CD4-positive, CD25-positive, alpha-beta regulatory T cell (primary cell): ENCODE results near the gene ANAPC5. TPM values are rescaled to one million over a fixed set of nuclear protein-coding genes. Genes with fewer than 3 reads are reported as not detected.
"Not testable (repeated sequence)": the region's sequence is repeated elsewhere in the genome, so short reads cannot be mapped to it uniquely, and the experiment has no call there.

Experiments
- ATAC-seq, 2 donors: fragments of 150-1000 bp; cut with Tn5 transposase; one replicate each; pipeline ENCODE4 v1.10.0; 2021; ENCODE audit warnings: low read depth in 2 of 2, moderate number of reproducible peaks in 2 of 2, moderate library complexity in 1 of 2
- DNase-seq, 3 donors: peaks; one replicate each; pipeline versions ENCODE4 v3.0.0 to v3.0.0-alpha.2; 2012 to 2022; ENCODE audit warnings: mixed read lengths in 1 of 3
- H3K27ac ChIP-seq: one replicate; pipeline ENCODE4 v1.7.0; 2013; ENCODE audit warnings: mild to moderate bottlenecking, low read length; ENCODE audit not compliant: insufficient read depth, poor library complexity, severe bottlenecking
- H3K27me3 ChIP-seq: one replicate; pipeline ENCODE4 v1.7.0; 2013; ENCODE audit warnings: low read length; ENCODE audit not compliant: control insufficient read depth, insufficient read depth
- H3K36me3 ChIP-seq: one replicate; pipeline ENCODE4 v1.7.0; 2013; ENCODE audit warnings: mild to moderate bottlenecking, low read length, moderate library complexity; ENCODE audit not compliant: control insufficient read depth, insufficient read depth
- H3K4me1 ChIP-seq: 2 replicates; pipeline ENCODE4 v1.7.0; 2013; ENCODE audit warnings: mild to moderate bottlenecking, low read length; ENCODE audit not compliant: insufficient read depth, control insufficient read depth, poor library complexity, severe bottlenecking
- H3K4me3 ChIP-seq: one replicate; pipeline ENCODE4 v1.7.0; 2013; ENCODE audit warnings: low read depth, mild to moderate bottlenecking, low read length, moderate library complexity
- H3K9me3 ChIP-seq, 2 experiments: 1 replicate in 1 of 2; 2 replicates in 1 of 2; pipeline ENCODE4 v1.7.0; 2013; ENCODE audit warnings: low read length in 2 of 2, mild to moderate bottlenecking in 1 of 2, moderate library complexity in 1 of 2; ENCODE audit not compliant: control insufficient read depth in 2 of 2
- H3K27ac Mint-ChIP-seq, 3 donors: one replicate each; pipeline ENCODE4 v1.8.0; 2020 to 2022; ENCODE audit warnings: mild to moderate bottlenecking in 3 of 3, mixed read lengths in 3 of 3, moderate library complexity in 2 of 3
- H3K27me3 Mint-ChIP-seq: one replicate; pipeline ENCODE4 v1.8.0; 2022; ENCODE audit warnings: mild to moderate bottlenecking, mixed read lengths
- H3K36me3 Mint-ChIP-seq: one replicate; pipeline ENCODE4 v1.8.0; 2020; ENCODE audit warnings: mixed read lengths
- H3K4me1 Mint-ChIP-seq, 4 donors: one replicate each; pipeline ENCODE4 v1.8.0; 2020 to 2022; ENCODE audit warnings: mixed read lengths in 4 of 4, mild to moderate bottlenecking in 1 of 4
- H3K4me3 Mint-ChIP-seq, 4 donors: one replicate each; pipeline ENCODE4 v1.8.0; 2020 to 2022; ENCODE audit warnings: mild to moderate bottlenecking in 4 of 4, mixed read lengths in 4 of 4, moderate library complexity in 3 of 4
- H3K9me3 Mint-ChIP-seq, 7 donors: one replicate each; pipeline ENCODE4 v1.8.0; 2020 to 2022; ENCODE audit warnings: mixed read lengths in 7 of 7, mild to moderate bottlenecking in 3 of 7, moderate library complexity in 2 of 7
- polyA plus RNA-seq, 4 donors: library from polyadenylated mRNA; unstranded; fragments of 300-500 nt; fragmentation: Illumina TruSeq; gene quantifications; one replicate each; pipeline ENCODE4 v1.2.3, GENCODE V29; 2021
- total RNA-seq: library from RNA; stranded (reverse); gene quantifications from one replicate; pipeline ENCODE4 v1.2.3, GENCODE V29; 2022

The ANAPC5 gene
- total and polyA plus RNA-seq, 5 donors from 2014 or later, result 113 to 141 (median 138) TPM

GRCh38 chr12:121376754-121377697, 24.8 kb upstream of the ANAPC5 start:
- Mint-ChIP-seq H3K4me1 (no peaks in the 10 kb centered on the region), H3K27me3 (peaks cover 20% of the 10 kb centered on the region), H3K27ac (no peak overlapping the region), H3K9me3 (peaks cover 0 to 3% (median 0%) of the 10 kb centered on the region in 7 donors), H3K36me3 (no peaks in the 10 kb centered on the region), H3K4me3 (no peak overlapping the region)
- Histone ChIP-seq H3K27ac (no peak overlapping the region), H3K36me3 (no peaks in the 10 kb centered on the region), H3K27me3 (peaks cover 1% of the 10 kb centered on the region), H3K9me3 (no peaks in the 10 kb centered on the region), H3K4me1 (no peaks in the 10 kb centered on the region), H3K4me3 (no peak overlapping the region)
- no peak for ATAC-seq
- no peak for DNase-seq

- not testable (repeated sequence) for H3K4me3 Mint-ChIP-seq, H3K4me1 ChIP-seq, H3K9me3 Mint-ChIP-seq, H3K27me3 ChIP-seq, H3K27ac Mint-ChIP-seq, DNase-seq, H3K4me3 ChIP-seq, H3K9me3 ChIP-seq, H3K36me3 ChIP-seq, ATAC-seq, H3K4me1 Mint-ChIP-seq, H3K27ac ChIP-seq, H3K36me3 Mint-ChIP-seq
- peaks cover 18% of the 10 kb centered on the region for H3K27me3 Mint-ChIP-seq
These were observed 22.9 kb upstream of the ANAPC5 start for GRCh38 chr12:121374945-121375584.

GRCh38 chr12:121374336-121374735, 22.1 kb upstream of the ANAPC5 start:
- H3K4me3 ChIP-seq, H3K27me3 ChIP-seq, H3K4me1 ChIP-seq, H3K9me3 ChIP-seq, H3K4me3 Mint-ChIP-seq, H3K27ac Mint-ChIP-seq, H3K27ac ChIP-seq, H3K36me3 Mint-ChIP-seq, DNase-seq, H3K4me1 Mint-ChIP-seq, H3K36me3 ChIP-seq, ATAC-seq, H3K9me3 Mint-ChIP-seq: not testable (repeated sequence)
- peaks cover 15% of the 10 kb centered on the region for H3K27me3 Mint-ChIP-seq

GRCh38 chr12:121373755-121374154, 21.5 kb upstream of the ANAPC5 start:
- Mint-ChIP-seq H3K4me3 (no peak overlapping the region), H3K27me3 (peaks cover 14% of the 10 kb centered on the region), H3K9me3 (peaks cover 0 to 3% (median 0%) of the 10 kb centered on the region in 7 donors), H3K27ac (no peak overlapping the region), H3K4me1 (no peaks in the 10 kb centered on the region), H3K36me3 (no peaks in the 10 kb centered on the region)
- Histone ChIP-seq H3K9me3 (no peaks in the 10 kb centered on the region), H3K27me3 (peaks cover under 1% of the 10 kb centered on the region), H3K4me1 (no peaks in the 10 kb centered on the region), H3K36me3 (no peaks in the 10 kb centered on the region), H3K4me3 (no peak overlapping the region), H3K27ac (no peak overlapping the region)
- DNase-seq (no peak), ATAC-seq (no peak)

GRCh38 chr12:121371404-121371803, 19.2 kb upstream of the ANAPC5 start:
- no peaks in the 10 kb centered on the region for H3K4me1 Mint-ChIP-seq
- ATAC-seq (no peak), DNase-seq (no peak)
- Histone ChIP-seq H3K9me3 (no peaks in the 10 kb centered on the region), H3K27me3 (peaks cover under 1% of the 10 kb centered on the region), H3K36me3 (no peaks in the 10 kb centered on the region), H3K4me1 (no peaks in the 10 kb centered on the region), H3K4me3 (no peak overlapping the region), H3K27ac (no peak overlapping the region)
- no peaks in the 10 kb centered on the region for H3K36me3 Mint-ChIP-seq
- peaks cover 0 to 3% (median 0%) of the 10 kb centered on the region in 7 donors for H3K9me3 Mint-ChIP-seq
- H3K4me3 Mint-ChIP-seq, result no peak overlapping the region
- no peak overlapping the region for H3K27ac Mint-ChIP-seq
- H3K27me3 Mint-ChIP-seq, result peaks cover 17% of the 10 kb centered on the region

- H3K4me1 Mint-ChIP-seq, result no peaks in the 10 kb centered on the region
- ATAC-seq (no peak), DNase-seq (no peak)
- peaks cover 7% of the 10 kb centered on the region for H3K27me3 ChIP-seq
- H3K9me3 Mint-ChIP-seq, result no peaks in the 10 kb centered on the region
- H3K27ac Mint-ChIP-seq, result no peak overlapping the region
- no peaks in the 10 kb centered on the region for H3K36me3 Mint-ChIP-seq
- peaks cover 35% of the 10 kb centered on the region for H3K27me3 Mint-ChIP-seq
- no peak overlapping the region for H3K27ac ChIP-seq
- H3K4me1 ChIP-seq, result no peaks in the 10 kb centered on the region
- H3K9me3 ChIP-seq, result no peaks in the 10 kb centered on the region
- H3K36me3 ChIP-seq, result no peaks in the 10 kb centered on the region
- H3K4me3 Mint-ChIP-seq, result no peak overlapping the region
- H3K4me3 ChIP-seq, result no peak overlapping the region
These were observed 13.8 kb upstream of the ANAPC5 start for GRCh38 chr12:121366063-121366459.

- no peaks in the 10 kb centered on the region for H3K9me3 ChIP-seq
- H3K4me3 Mint-ChIP-seq, result no peak overlapping the region
- H3K27ac Mint-ChIP-seq, result no peak overlapping the region
- DNase-seq (no peak), ATAC-seq (no peak)
- no peaks in the 10 kb centered on the region for H3K4me1 ChIP-seq
- H3K27me3 Mint-ChIP-seq, result peaks cover 35% of the 10 kb centered on the region
- H3K36me3 ChIP-seq, result no peaks in the 10 kb centered on the region
- H3K4me3 ChIP-seq, result no peak overlapping the region
- H3K27me3 ChIP-seq, result peaks cover 7% of the 10 kb centered on the region
- no peaks in the 10 kb centered on the region for H3K9me3 Mint-ChIP-seq
- H3K4me1 Mint-ChIP-seq, result no peaks in the 10 kb centered on the region
- H3K27ac ChIP-seq, result no peak overlapping the region
- no peaks in the 10 kb centered on the region for H3K36me3 Mint-ChIP-seq
These were observed 13.3 kb upstream of the ANAPC5 start for GRCh38 chr12:121365416-121366062.
